HepG2 (cell line): Measurements from ENCODE around the gene SRSF4. TPM values are rescaled to one million over a fixed set of nuclear protein-coding genes. Genes with fewer than 3 reads are reported as not detected.

Experiments
- IKZF4 ChIP-seq: sonication (generic); formaldehyde crosslinking; IDR thresholded peaks from 2 replicates; pipeline ENCODE4 v1.5.1; 2020; ENCODE audit warnings: borderline replicate concordance, mild to moderate bottlenecking, low read depth, missing genetic modification reagents; ENCODE audit errors: not compliant biosample characterization
- KLF15 ChIP-seq: sonication (generic); formaldehyde crosslinking; IDR thresholded peaks from 2 replicates; pipeline ENCODE4 v1.8.1; 2023; ENCODE audit warnings: borderline replicate concordance, mild to moderate bottlenecking, inconsistent platforms, missing genetic modification reagents, mixed read lengths
- MAX ChIP-seq: IDR thresholded peaks from 2 replicates; pipeline ENCODE4 v1.6.1; 2012; ENCODE audit warnings: inconsistent platforms
- MBNL3 ChIP-seq: fragments of 250-450 bp; sonication (Bioruptor Pico); conservative IDR thresholded peaks from 2 replicates; pipeline ENCODE4 v1.8.0; 2022; ENCODE audit warnings: mild to moderate bottlenecking, inconsistent platforms
- SRSF1 ChIP-seq: fragments of 200-400 bp; formaldehyde crosslinking; optimal IDR thresholded peaks from 2 replicates; pipeline ENCODE3; 2017; ENCODE audit warnings: mild to moderate bottlenecking, low read depth, low read length, moderate library complexity
- TGIF2 ChIP-seq: IDR thresholded peaks from 2 replicates; pipeline ENCODE4 v1.6.1; 2016; ENCODE audit warnings: control low read depth, missing compliant biosample characterization
- ZBTB34 ChIP-seq: sonication (generic); formaldehyde crosslinking; IDR thresholded peaks from 2 replicates; pipeline ENCODE4 v1.8.0; 2022; ENCODE audit warnings: mild to moderate bottlenecking, missing genetic modification reagents
- ZFP90 ChIP-seq: sonication (generic); formaldehyde crosslinking; IDR thresholded peaks from 2 replicates; pipeline ENCODE4 v1.8.0; 2022; ENCODE audit warnings: missing genetic modification reagents, mild to moderate bottlenecking, inconsistent platforms, borderline replicate concordance
- ZNF318 ChIP-seq: sonication (generic); formaldehyde crosslinking; IDR thresholded peaks from 2 replicates; pipeline ENCODE4 v1.4.0; 2020; ENCODE audit warnings: mild to moderate bottlenecking, missing genetic modification reagents
- ZSCAN20 ChIP-seq: sonication (generic); formaldehyde crosslinking; IDR thresholded peaks from 2 replicates; pipeline ENCODE4 v1.4.0; 2020; ENCODE audit warnings: missing genetic modification reagents, mild to moderate bottlenecking, borderline replicate concordance
- polyA plus RNA-seq, 8 experiments: library from polyadenylated mRNA; depleted of rRNA in 3 of 8; stranded (reverse) in 7 of 8; unstranded in 1 of 8; fragments of >200 nt; fragmentation: Illumina TruSeq in 4 of 8; extraction: Trizol in 4 of 8; gene quantifications; 2 replicates each; pipeline versions ENCODE4 v1.2.1 to v1.2.3, GENCODE V29; 2011 to 2016; ENCODE audit warnings: low read depth in 4 of 8, missing spikeins in 1 of 8, mixed read lengths in 1 of 8; ENCODE audit not compliant: insufficient read depth in 1 of 8
- total RNA-seq, 5 experiments: library from RNA; depleted of rRNA; stranded (reverse); fragments of >200 nt; fragmentation: Illumina TruSeq; extraction: Trizol; gene quantifications; 2 replicates each; pipeline ENCODE4 v1.2.3, GENCODE V29; 2016; ENCODE audit warnings: low read depth in 1 of 5
- TF ChIP-seq, protein P1 (sequence below): IDR thresholded peaks from 2 replicates; pipeline ENCODE4 v1.6.1; 2016; ENCODE audit warnings: low read depth, borderline replicate concordance
- TF ChIP-seq, protein P2 (sequence below): sonication (generic); formaldehyde crosslinking; IDR thresholded peaks from 2 replicates; pipeline ENCODE4 v1.9.0; 2021; ENCODE audit warnings: missing genetic modification reagents, mild to moderate bottlenecking, borderline replicate concordance
- TF ChIP-seq, protein P3 (sequence below): sonication (generic); formaldehyde crosslinking; conservative IDR thresholded peaks from 2 replicates; pipeline ENCODE4 v1.4.0; 2020; ENCODE audit warnings: missing genetic modification reagents

Gene SRSF4
- total and polyA plus RNA-seq, 2 of the 13 experiments (the other 11 are each of a cell fraction or from before 2014, with no cell fraction given): 37.7 to 50.9 TPM

- no peak for TF ChIP-seq ZBTB34 (CRISPR knock-in tag)
- TF ChIP-seq, protein P1, sequence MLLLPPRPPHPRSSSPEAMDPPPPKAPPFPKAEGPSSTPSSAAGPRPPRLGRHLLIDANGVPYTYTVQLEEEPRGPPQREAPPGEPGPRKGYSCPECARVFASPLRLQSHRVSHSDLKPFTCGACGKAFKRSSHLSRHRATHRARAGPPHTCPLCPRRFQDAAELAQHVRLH (CRISPR knock-in tag): peak; percentile 61; the same call in 1 of the 2 replicates
- TF ChIP-seq ZNF318 (CRISPR knock-in tag): no peak
- TF ChIP-seq ZSCAN20: no peak; the same call in 1 of the 2 replicates
- TF ChIP-seq ZFP90 (CRISPR knock-in tag): 0 out of 2 replicates have a peak, but pooled peaks have one; percentile 12
- TF ChIP-seq, protein P2, sequence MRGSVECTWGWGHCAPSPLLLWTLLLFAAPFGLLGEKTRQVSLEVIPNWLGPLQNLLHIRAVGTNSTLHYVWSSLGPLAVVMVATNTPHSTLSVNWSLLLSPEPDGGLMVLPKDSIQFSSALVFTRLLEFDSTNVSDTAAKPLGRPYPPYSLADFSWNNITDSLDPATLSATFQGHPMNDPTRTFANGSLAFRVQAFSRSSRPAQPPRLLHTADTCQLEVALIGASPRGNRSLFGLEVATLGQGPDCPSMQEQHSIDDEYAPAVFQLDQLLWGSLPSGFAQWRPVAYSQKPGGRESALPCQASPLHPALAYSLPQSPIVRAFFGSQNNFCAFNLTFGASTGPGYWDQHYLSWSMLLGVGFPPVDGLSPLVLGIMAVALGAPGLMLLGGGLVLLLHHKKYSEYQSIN (CRISPR knock-in tag): no peak
- no peak; the same call in 1 of the 2 replicates for TF ChIP-seq KLF15
- peak; percentile 64 for TF ChIP-seq MAX
- TF ChIP-seq MBNL3 (CRISPR knock-in tag): no peak
- peak; percentile 92 for TF ChIP-seq TGIF2
- peak; percentile 82 for TF ChIP-seq IKZF4 (CRISPR knock-in tag)
- TF ChIP-seq, protein P3, sequence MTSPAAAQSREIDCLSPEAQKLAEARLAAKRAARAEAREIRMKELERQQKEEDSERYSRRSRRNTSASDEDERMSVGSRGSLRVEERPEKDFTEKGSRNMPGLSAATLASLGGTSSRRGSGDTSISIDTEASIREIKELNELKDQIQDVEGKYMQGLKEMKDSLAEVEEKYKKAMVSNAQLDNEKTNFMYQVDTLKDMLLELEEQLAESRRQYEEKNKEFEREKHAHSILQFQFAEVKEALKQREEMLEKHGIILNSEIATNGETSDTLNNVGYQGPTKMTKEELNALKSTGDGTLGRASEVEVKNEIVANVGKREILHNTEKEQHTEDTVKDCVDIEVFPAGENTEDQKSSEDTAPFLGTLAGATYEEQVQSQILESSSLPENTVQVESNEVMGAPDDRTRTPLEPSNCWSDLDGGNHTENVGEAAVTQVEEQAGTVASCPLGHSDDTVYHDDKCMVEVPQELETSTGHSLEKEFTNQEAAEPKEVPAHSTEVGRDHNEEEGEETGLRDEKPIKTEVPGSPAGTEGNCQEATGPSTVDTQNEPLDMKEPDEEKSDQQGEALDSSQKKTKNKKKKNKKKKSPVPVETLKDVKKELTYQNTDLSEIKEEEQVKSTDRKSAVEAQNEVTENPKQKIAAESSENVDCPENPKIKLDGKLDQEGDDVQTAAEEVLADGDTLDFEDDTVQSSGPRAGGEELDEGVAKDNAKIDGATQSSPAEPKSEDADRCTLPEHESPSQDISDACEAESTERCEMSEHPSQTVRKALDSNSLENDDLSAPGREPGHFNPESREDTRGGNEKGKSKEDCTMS (CRISPR knock-in tag): no peak
- TF ChIP-seq SRSF1: peak; percentile 53
These were observed at the start of gene SRSF4 (continued) for GRCh38 chr1:29181413-29182225.
